Measurements from ENCODE around the gene KANSL1.
A peak's percentile ranks its signal among the peaks of the same experiment; 100 is the strongest.

KANSL1 gene

DNA sequence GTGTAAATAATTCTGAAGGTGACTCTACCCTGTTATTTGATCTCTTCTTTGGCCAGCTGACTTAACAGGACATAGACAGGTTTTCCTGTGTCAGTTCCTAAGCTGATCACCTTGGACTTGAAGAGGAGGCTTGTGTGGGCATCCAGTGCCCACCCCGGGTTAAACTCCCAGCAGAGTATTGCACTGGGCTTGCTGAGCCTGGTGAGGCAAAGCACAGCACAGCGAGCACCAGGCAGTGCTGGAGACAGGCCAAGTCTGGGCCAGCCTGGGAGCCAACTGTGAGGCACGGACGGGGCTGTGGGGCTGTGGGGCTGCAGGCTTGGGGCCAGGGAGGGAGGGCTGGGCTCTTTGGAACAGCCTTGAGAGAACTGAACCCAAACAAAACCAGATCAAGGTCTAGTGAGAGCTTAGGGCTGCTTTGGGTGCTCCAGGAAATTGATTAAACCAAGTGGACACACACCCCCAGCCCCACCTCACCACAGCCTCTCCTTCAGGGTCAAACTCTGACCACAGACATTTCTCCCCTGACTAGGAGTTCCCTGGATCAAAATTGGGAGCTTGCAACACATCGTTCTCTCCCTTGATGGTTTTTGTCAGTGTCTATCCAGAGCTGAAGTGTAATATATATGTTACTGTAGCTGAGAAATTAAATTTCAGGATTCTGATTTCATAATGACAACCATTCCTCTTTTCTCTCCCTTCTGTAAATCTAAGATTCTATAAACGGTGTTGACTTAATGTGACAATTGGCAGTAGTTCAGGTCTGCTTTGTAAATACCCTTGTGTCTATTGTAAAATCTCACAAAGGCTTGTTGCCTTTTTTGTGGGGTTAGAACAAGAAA, 189.1 kb downstream of the KANSL1 start:
- peak; percentile 74 for ATAC-seq
- TF ChIP-seq ZFP3 (CRISPR knock-in tag; IDR thresholded peaks at IDR 0.05) = no peak

- peak; percentile 7; the same call in 2 of the 3 replicates for ATAC-seq
- TF ChIP-seq, protein P1, sequence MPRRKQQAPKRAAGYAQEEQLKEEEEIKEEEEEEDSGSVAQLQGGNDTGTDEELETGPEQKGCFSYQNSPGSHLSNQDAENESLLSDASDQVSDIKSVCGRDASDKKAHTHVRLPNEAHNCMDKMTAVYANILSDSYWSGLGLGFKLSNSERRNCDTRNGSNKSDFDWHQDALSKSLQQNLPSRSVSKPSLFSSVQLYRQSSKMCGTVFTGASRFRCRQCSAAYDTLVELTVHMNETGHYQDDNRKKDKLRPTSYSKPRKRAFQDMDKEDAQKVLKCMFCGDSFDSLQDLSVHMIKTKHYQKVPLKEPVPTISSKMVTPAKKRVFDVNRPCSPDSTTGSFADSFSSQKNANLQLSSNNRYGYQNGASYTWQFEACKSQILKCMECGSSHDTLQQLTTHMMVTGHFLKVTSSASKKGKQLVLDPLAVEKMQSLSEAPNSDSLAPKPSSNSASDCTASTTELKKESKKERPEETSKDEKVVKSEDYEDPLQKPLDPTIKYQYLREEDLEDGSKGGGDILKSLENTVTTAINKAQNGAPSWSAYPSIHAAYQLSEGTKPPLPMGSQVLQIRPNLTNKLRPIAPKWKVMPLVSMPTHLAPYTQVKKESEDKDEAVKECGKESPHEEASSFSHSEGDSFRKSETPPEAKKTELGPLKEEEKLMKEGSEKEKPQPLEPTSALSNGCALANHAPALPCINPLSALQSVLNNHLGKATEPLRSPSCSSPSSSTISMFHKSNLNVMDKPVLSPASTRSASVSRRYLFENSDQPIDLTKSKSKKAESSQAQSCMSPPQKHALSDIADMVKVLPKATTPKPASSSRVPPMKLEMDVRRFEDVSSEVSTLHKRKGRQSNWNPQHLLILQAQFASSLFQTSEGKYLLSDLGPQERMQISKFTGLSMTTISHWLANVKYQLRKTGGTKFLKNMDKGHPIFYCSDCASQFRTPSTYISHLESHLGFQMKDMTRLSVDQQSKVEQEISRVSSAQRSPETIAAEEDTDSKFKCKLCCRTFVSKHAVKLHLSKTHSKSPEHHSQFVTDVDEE (CRISPR knock-in tag; IDR thresholded peaks at IDR 0.05) = no peak
- TF ChIP-seq SNAI2 (CRISPR knock-in tag; IDR thresholded peaks at IDR 0.05) (no peak), CSDC2 (CRISPR knock-in tag; IDR thresholded peaks at IDR 0.05) (no peak), OSR1 (CRISPR knock-in tag; IDR thresholded peaks at IDR 0.05) (no peak), ZC3H10 (CRISPR knock-in tag; IDR thresholded peaks at IDR 0.05) (no peak)
Observed at GRCh38 chr17:46002973-46003316, 190.3 kb downstream of the KANSL1 start.

DNA sequence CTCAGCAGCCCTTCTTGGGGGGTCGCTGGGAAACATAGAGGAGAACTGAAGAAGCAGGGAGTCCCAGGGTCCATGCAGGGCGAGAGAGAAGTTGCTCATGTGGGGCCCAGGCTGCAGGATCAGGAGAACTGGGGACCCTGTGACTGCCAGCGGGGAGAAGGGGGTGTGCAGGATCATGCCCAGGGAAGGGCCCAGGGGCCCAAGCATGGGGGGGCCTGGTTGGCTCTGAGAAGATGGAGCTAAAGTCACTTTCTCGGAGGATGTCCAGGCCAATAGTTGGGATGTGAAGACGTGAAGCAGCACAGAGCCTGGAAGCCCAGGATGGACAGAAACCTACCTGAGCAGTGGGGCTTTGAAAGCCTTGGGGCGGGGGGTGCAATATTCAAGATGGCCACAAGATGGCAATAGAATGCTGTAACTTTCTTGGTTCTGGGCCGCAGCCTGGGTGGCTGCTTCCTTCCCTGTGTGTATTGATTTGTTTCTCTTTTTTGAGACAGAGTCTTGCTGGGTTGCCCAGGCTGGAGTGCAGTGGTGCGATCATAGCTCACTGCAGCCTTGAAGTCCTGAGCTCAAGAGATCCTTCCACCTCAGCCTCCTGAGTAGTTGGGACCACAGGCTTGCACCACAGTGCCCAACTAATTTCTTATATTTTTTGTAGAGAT, 190.8 kb downstream of the KANSL1 start:
- ATAC-seq = peak; percentile 90
- TF ChIP-seq ZNF70 (CRISPR knock-in tag; IDR thresholded peaks at IDR 0.05) = no peak
- no peak for TF ChIP-seq TOX (CRISPR knock-in tag; IDR thresholded peaks at IDR 0.05; ENCODE audit: borderline replicate concordance)
- TF ChIP-seq, protein P1 (CRISPR knock-in tag; IDR thresholded peaks at IDR 0.05) = no peak
- no peak for TF ChIP-seq ZC3H10 (CRISPR knock-in tag; IDR thresholded peaks at IDR 0.05)
- TF ChIP-seq RARB (CRISPR knock-in tag; IDR thresholded peaks at IDR 0.05) = no peak
- TF ChIP-seq, protein P2, sequence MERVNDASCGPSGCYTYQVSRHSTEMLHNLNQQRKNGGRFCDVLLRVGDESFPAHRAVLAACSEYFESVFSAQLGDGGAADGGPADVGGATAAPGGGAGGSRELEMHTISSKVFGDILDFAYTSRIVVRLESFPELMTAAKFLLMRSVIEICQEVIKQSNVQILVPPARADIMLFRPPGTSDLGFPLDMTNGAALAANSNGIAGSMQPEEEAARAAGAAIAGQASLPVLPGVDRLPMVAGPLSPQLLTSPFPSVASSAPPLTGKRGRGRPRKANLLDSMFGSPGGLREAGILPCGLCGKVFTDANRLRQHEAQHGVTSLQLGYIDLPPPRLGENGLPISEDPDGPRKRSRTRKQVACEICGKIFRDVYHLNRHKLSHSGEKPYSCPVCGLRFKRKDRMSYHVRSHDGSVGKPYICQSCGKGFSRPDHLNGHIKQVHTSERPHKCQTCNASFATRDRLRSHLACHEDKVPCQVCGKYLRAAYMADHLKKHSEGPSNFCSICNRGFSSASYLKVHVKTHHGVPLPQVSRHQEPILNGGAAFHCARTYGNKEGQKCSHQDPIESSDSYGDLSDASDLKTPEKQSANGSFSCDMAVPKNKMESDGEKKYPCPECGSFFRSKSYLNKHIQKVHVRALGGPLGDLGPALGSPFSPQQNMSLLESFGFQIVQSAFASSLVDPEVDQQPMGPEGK (CRISPR knock-in tag; IDR thresholded peaks at IDR 0.05; ENCODE audit: borderline replicate concordance) = no peak
- TF ChIP-seq CREB5 (CRISPR knock-in tag; IDR thresholded peaks at IDR 0.05; ENCODE audit: low read depth) = no peak
- no peak for TF ChIP-seq ZFP30 (CRISPR knock-in tag; IDR thresholded peaks at IDR 0.05)
- TF ChIP-seq SNAI2 (CRISPR knock-in tag; IDR thresholded peaks at IDR 0.05) = no peak
- no peak for TF ChIP-seq ZNF565 (CRISPR knock-in tag; conservative IDR thresholded peaks at IDR 0.05; ENCODE audit: low read depth)
- TF ChIP-seq ESRRG (CRISPR knock-in tag; IDR thresholded peaks at IDR 0.05) = no peak
- TF ChIP-seq GLIS3 (CRISPR knock-in tag; IDR thresholded peaks at IDR 0.05) = no peak
- TF ChIP-seq, protein P3, sequence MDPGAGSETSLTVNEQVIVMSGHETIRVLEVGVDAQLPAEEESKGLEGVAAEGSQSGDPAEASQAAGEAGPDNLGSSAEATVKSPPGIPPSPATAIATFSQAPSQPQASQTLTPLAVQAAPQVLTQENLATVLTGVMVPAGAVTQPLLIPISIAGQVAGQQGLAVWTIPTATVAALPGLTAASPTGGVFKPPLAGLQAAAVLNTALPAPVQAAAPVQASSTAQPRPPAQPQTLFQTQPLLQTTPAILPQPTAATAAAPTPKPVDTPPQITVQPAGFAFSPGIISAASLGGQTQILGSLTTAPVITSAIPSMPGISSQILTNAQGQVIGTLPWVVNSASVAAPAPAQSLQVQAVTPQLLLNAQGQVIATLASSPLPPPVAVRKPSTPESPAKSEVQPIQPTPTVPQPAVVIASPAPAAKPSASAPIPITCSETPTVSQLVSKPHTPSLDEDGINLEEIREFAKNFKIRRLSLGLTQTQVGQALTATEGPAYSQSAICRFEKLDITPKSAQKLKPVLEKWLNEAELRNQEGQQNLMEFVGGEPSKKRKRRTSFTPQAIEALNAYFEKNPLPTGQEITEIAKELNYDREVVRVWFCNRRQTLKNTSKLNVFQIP (CRISPR knock-in tag; IDR thresholded peaks at IDR 0.05; ENCODE audit: borderline replicate concordance, low read depth) = no peak
- TF ChIP-seq CSDC2 (CRISPR knock-in tag; IDR thresholded peaks at IDR 0.05) = no peak
- no peak for TF ChIP-seq TCF4 (CRISPR knock-in tag; IDR thresholded peaks at IDR 0.05; ENCODE audit: borderline replicate concordance)
- no peak for TF ChIP-seq PPARA (CRISPR knock-in tag; IDR thresholded peaks at IDR 0.05; ENCODE audit: borderline replicate concordance)
- no peak for TF ChIP-seq ZNF8 (CRISPR knock-in tag; IDR thresholded peaks at IDR 0.05)
- TF ChIP-seq, protein P4, sequence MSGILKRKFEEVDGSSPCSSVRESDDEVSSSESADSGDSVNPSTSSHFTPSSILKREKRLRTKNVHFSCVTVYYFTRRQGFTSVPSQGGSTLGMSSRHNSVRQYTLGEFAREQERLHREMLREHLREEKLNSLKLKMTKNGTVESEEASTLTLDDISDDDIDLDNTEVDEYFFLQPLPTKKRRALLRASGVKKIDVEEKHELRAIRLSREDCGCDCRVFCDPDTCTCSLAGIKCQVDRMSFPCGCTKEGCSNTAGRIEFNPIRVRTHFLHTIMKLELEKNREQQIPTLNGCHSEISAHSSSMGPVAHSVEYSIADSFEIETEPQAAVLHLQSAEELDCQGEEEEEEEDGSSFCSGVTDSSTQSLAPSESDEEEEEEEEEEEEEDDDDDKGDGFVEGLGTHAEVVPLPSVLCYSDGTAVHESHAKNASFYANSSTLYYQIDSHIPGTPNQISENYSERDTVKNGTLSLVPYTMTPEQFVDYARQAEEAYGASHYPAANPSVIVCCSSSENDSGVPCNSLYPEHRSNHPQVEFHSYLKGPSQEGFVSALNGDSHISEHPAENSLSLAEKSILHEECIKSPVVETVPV (CRISPR knock-in tag; IDR thresholded peaks at IDR 0.05) = no peak
- no peak for TF ChIP-seq OSR1 (CRISPR knock-in tag; IDR thresholded peaks at IDR 0.05)
